ENCODE measurements around the gene ATXN2.
"Not testable (repeated sequence)": the region's sequence is repeated elsewhere in the genome, so short reads cannot be mapped to it uniquely, and the experiment has no call there.

ATXN2 gene

DNA sequence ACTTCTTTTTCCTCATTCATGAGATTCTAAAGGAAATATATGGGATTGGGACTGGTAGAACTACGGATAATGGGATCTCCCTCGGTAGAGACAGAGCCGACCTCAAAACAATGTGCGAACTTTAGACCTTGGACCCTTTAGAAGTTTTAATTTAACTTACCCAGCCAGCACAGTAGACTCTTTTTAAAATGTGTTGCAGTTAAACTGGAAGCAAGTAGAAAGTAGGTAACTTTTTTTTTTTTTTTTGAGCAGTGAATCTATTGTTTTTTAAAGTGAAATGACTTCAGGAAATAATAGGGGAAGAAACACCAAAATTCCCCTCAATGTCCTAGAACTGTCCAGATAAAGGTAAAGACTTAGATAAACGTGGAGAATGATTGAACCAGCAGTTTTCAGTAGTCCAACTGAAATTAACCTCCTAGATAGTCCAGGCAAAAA, 1.1 kb upstream of the ATXN2 start:
- no peak for DNase-seq

DNA sequence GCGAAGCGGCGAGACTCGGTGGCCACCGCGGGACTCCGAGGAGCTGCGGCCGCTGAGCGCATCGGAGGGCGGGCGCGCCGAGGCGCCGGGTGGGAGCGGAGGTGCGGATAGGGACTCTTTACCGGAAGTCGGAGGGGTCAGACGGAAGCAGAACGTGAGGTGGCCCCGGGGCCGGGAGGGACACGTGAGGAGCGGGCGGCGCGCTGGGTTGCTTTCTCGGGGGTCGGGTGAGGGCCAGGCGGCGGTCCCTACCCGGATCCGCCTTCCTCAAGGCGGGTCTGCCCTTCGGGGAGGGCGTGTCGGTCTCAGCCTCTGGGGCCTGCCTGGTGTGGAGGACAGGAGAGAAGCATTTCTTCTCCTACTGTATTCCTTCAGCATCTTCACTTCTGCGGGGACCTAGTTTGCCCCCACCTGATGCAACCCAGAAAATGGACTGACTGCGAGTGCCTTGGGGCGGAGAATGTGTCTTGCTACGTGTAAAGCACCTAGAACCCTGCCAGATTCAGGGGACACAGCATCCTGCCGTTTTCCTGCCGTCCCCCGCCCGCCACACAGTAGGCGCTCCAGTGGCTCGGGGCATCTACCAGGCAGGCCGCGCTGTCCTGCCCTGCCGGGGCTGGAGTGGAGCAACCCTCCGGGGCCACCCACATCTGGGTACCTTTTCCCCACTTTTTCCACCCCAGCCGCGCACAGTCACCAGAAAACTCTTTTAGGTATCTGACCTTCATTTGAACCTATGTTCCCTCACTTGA, 514 bp upstream of the ATXN2 start:
- peak; percentile 74 to 92 (median 82) for DNase-seq

DNA sequence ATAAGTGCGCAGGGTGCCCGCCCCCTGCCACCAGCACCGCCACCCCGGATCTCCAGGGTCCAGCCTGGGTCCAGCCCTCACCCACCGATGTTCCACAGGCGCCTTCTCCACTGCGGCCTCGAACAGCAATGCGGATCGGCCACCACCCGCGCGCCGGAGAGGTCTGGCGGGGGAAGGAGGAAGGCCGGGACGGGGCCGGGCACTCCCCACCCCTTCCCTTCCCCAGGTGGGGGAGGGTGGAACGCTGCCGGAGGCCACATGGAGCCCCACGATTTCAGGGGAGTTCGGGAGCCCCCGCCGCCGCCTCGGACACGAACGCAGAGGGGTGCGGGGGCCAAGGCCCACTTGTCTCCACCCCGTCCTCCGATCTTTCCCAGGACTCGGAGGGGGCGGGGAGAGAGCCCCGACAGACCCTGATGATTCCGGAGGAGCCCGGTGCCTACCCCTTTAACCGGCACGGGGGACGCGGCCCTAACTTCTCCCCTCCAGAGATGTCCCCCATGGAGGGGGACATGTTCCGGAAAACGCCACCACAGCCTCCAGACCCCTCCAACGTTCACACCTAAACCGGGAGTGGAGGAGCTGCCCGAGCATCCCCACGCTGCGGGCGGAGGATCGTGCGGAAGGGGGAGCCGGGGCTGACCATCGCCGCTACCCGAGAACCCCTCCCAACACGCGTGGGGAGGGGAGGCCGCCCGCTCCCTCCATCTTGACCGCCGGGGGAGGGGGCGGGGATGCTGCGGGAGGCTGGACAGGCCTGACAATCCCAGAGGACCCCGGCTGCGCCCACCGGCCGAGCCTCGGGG, 1.1 kb downstream of the ATXN2 start:
- peak in 3 of 5 experiments; percentile 1 to 20 (median 12) for DNase-seq

DNA sequence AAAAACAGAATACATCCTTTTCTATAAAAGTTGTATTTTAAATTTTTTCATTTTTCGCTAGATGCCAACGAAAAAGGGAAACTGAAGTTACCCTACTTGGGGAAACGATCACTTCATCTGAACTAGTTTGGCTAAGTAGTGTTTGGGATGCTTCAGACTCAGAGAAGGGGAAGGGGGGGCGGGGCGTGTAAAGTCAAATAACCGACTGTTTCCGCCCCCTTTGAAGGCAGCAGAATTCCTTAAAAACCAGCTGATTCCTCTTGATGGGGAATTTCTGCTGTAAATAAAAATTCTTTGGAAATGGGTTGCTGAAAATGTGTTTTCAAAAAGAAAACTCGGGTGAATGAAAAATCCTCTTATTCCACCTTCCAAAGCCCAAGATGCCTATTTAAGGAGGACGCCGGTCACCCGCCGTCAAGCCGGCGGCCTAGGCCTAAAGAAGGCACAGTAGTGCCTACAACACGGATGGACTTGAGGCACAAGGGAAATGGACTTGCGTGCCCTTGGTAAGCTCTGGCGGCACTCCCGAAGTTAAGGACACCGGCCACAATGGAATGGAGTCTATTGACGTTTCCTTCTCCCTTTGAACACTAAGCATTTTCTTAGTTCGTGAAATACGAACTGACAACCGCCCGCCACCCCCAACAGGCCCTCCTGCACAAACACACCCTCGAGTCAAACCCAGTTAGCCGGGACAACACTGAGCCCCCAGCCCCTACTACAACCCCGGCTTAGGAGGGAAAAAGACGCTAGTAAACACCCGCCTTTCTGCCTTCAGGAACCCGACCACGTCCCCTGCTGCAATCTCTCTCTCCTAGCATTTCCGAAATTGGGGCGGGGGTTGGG, 1.9 kb downstream of the ATXN2 start:
- peak in 2 of 5 experiments; percentile 2 to 41 for DNase-seq

DNA sequence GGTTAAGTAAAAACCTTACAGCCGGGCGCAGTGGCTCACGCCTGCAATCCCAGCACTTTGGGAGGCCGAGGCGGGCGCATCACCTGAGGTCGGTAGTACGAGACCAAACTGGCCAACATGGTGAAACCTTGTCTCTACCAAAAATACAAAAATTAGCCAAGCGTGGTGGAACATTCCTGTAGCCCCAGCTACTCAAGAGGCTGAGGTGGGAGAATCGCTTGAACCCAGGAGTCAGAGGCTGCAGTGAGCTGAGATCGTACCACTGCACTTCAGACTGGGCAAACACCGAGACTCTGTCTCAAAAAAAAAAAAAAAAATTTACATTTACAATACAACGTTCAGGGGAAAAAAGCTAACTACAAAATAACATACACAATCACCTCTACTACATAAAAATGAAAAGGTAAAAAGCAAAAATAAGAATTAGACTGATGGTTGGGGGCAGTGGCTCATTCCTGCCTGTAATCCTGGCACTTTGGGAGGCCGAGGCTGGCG, 3.7 kb downstream of the ATXN2 start:
- DNase-seq: not testable (repeated sequence)

DNA sequence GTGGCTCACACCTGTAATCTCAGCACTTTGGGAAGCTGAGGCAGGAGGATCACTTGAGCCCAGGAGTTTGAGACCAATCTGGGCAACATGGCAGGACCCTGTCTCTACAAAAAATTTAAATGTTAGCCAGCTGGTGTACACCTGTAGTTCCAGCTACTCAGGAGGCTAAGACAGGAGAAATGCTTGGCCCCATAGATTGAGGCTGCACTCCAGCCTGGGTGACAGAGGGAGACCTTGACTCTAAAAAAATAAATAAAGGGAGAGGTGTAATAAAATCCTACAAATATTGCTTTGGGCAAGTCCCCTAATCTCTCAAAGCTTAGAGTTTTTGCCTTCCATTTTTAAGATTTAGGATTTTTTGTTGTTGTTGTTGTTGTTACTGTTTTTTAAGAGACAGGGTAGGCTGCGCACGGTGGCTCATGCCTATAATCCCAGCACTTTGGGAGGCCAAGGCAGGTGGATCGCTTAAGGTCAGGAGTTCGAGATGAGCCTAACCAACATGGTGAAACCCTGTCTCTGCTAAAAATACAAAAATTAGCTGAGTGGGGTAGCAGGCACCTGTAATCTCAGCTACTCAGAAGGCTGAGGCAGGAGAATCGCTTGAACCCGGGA, 7.6 kb downstream of the ATXN2 start:
- DNase-seq: not testable (repeated sequence)

DNA sequence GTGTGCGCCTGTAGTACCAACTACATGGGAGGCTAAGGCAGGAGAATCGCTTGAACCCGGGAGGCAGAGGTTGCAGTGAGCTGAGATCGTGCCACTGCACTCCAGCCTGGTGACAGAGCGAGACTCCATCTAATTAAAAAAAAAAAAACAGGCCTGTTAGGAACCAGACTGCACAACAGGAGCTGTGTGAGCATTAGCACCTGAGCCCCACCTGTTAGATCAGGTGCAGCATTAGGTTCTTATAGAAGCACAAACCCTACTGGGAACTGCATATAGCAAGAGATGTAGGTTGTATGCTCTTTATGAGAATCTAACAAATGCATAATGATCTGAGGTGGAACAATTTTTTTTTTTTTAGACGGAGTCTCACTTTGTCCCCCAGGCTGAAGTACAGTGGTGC, 8.6 kb downstream of the ATXN2 start:
- no peak for DNase-seq

DNA sequence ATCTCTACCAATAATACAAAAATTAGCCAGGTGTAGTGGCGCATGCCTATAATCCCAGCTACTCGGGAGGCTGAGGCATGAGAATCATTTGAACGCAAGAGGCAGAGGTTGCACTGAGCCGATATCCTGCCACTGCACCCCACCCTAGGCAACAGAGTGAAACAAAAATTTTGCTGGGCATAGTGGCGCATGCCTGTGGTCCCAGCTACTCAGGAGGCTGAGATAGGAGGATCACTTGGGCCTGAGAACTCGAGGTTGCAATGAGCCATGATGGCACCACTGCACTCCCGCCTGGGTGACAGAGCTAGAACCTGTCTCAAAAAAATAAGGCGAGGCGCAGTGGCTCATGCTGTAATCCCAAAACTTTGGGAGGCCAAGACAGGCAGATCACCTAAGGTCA, 9.5 kb downstream of the ATXN2 start:
- no peak for DNase-seq

DNA sequence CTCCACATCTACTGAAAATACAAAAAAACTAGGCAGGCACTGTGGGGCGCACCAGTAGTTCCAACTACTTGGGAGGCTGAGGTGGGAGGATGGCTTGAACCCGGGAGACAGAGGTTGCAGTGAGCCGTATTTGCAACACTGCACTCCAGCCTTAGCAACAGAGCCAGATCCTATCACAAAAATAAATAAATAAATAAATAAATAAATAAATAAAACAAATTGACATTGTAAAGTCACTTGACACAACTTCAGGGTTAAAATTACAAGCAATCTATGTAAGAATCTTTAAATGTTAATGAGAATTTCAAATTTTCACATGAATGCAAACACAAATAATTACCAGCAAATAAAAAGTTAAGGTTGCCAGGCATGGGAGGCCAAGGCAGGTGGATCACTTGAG, 11.1 kb downstream of the ATXN2 start:
- no peak for DNase-seq

DNA sequence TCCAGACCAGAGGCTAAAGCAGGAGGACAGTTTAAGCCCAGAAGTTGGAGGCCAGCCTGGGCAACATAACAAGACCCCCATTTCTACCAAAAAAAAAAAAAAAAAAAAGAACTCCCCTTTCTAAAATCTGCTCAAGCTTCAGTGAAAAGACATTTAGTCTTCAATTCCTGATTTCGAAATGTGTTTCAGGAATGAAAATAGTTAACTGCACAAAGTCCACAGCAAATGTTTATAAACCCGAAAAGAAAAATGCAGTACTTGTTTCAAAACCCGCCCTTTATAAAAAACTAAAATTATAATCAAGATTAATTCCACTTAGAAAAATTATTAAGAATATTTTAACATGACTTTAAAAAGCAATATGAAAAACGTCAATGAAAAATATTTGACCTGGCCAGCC, 12.1 kb downstream of the ATXN2 start:
- DNase-seq: no peak

DNA sequence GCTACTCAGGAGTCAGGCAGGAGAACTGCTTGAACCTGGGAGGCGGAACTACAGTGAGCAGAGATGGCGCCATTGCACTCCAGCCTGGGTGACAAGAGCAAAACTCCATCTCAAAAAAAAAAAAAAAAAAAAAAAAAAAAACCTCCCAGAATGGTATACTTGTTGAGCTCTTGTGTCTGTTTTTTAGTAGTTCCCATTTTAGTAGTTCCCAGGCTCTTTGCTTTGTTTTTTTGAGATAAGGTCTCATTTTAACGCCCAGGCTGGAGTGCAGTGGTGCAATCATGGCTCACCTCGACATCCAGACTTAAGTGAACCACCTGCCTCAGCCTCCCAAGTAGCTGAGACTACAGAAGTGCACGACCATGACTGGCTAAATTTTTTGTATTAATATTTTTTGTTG, 13.4 kb downstream of the ATXN2 start:
- no peak for DNase-seq

DNA sequence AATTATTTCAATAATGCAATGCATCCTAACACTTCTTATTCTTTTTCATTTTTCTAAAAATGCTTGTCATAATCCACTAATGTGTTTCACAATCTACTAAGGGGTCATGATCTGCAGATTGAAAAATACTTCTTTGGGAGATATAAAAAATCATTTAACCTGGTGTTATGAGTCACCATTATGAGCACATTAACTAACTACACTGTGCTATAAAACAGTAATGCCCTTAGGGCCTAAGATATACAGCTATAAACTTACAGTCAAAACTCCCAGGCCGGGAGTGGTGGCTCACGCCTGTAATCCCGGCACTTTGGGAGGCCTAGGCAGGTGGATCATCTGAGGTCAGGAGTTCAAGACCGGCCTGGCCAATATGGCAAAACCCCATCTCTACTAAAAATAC, 14.2 kb downstream of the ATXN2 start:
- DNase-seq: no peak

DNA sequence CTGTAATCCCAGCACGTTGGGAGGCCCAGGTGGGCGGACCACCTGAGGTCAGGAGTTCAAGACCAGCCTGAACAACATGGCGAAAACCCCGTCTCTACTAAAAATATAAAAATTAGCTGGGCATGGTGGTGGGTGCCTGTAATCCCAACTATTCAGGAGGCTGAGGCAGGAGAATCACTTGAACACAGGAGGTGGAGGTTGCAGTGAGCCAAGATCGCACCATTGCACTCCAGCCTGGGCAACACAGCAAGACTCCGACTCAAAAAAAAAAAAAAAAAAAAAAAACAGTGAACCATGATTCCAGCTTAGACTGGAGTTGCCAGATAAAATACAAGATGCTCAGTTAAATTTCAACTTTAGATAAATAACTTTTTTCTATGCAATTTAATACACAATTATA, 15.6 kb downstream of the ATXN2 start:
- DNase-seq: not testable (repeated sequence)

DNA sequence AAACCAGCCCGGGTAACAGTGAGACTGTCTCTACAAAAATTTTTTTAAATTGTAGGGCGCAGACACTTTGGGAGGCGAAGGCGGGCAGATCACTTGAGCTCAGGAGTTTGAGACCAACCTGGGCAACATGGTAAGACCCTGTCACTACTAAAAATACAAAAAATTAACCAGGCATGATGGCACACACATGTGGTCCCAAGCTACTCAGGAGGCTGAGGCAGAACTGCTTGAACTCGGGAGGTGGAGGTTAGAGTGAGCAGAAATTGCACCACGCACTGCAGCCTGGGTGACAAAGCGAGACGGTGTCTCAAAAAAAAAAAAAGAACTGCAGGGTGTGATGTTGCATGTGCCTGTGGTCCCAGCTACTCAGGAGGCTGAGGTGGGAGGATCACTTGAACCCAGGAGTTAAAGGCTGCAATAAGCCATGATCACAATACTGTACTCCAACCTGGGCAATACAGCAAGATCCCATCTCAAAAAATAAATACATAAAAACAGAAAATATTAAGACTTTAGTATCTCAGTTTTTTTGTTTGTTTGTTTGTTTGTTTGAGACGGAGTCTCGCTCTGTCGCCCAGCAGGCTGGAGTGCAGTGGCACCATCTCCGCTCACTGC, 16.9 kb downstream of the ATXN2 start:
- DNase-seq: no peak

DNA sequence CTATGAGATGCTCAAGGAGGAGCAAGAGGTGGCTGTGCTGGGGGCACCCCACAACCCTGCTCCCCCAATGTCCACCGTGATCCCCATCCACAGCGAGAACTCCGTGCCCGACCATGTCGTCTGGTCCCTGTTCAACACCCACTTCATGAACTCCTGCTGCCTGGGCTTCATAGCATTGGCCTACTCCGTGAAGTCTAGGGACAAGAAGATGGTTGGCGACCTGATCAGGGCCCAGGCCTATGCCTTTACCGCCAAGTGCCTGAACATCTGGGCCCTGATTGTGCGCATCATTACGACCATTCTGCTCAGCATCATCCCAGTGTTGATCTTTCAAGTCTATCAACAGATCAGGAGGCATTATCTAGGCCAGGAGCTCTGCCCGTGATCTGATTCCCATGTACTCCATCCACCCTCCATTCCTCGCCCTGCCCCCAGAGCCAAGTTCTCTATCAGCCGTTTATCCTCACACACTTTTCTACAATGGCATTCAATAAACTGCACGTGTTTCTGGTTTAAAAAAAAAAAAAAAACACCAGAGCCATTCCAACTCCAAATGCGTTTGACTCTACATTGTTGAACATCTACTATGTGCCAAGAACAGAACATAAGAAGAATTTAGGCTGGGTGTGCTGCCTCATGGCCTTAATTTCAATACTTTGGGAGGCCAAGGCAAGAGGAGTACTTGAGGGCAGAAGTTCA, 17.5 kb downstream of the ATXN2 start:
- no peak for DNase-seq

DNA sequence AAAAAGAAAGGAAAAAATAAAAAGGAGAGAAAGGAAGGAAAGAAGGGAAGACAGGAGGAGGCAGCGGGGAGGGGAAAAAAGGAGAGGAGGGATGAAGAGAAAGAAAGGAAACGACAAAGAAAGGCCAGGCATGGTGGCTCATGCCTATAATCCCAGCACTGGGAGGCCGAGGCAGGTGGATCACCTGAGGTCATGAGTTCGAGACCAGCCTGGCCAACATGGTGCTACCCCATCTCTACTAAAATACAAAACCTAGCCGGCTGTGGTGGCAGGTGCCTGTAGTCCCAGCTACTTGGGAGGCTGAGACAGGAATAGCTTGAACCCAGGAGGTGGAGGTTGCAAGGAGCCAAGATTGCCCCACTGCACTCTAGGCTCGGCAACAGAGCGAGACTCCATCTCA, 18.4 kb downstream of the ATXN2 start:
- no peak for DNase-seq

DNA sequence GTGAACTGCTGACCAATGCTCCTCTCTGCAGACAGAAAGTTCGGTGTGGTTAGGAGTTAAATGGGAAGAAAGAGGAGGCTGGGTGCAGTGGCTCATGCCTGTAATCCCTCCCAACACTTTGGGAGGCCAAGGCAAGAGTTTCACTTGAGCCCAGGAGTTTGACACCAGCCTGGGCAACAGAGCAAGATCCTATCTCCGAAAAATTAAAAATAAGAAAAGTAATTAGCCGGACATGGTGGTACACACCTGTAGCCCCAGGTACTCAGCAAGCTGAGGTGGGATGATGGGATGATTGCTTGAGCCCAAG, 19.0 kb downstream of the ATXN2 start:
- DNase-seq: no peak

DNA sequence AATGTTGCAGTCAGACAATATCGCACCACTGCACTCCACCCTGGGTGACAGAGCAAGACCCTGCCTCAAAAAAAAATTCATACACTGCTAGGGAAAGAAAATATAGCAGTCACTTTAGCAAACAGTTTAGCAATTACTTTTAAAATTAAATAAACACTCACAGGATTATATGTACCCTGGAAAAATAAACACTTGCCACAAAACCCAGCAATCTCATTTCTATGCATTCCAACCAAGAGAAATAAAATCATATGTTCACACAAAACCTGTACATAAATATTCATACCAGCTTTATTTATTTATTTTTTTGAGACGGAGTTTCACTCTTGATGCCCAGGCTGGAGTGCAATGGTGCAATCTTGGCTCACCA, 20.2 kb downstream of the ATXN2 start:
- DNase-seq: no peak

DNA sequence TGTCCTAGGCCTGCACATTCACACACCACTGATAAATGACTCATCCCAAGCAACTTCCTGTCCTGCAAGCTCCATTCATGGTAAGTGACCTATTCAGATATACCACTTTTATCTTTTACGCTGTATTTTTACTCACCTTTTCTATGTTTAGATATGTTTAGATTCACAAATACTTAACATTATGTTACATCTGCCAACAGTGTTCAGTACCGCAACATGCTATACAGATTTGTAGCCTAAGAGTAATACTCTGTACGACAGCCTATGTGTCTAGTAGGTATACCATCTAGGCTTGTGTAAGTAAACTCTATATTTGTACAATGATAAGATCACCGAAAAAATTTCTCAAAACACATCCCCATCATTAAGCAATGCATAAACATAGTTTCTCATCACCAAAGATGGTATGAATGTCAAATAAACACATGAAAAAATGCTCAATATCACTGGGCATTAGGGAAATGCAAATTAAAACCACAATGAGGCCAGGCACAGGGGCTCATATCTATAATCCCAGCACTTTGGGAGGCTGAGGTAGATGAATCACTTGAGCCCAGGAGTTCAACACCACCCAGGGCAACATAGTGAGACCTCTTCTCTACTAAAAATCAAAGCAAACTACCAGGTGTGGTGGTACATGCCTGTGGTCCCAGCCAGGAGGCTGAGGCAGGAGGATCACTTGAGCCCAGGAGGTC, 20.7 kb downstream of the ATXN2 start:
- peak in 1 of 5 experiments; percentile 7 for DNase-seq

DNA sequence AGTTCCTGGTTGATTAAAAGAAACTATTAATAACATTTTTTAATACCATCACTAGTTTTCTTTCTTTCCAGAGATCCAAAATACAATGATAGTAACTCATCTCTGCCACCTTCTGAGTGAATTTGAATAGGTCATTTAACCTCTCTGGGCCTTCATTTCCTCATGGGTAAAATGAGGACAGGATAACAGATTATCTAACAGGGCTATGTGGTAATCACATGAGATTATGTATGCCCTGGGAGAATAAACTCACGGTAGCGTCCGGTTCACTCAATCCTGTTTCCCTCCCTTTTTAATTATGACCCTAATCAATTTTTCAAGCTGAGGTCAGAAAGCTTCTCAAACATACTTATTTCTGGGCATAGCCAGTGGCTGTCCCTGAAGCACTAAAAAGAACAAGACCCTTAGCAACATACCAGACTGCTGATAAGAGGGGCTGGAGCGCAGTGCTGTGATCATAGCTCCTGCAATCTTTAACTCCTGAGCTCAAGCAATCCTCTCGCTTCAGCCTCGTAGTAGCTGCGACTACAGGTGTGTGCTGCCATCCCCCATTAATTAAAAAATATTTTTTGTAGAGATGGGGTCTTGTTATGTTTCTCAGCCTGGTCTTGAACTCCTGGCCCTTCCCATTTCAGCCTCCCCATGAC, 24.2 kb downstream of the ATXN2 start:
- no peak for DNase-seq

DNA sequence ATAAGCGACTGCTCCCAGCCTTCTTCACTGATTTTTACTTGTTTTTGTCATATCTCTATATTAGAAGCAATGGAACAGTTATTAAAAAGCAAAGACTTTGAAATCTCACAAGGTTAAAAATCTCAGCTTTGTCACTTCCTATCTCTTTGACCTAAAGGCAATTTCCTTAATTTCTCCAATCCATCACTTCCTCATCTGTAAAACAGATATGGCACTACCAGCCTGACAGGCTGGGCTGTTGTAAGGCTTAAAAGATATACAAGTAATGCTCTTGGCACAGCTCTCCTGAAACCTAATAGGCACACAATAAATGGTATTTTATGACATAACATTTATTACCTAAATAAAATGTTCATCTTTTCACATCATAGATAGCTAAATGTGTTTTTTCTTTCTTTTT, 25.6 kb downstream of the ATXN2 start:
- DNase-seq: no peak

All from T-helper 2 cell (primary cell).